HEK293 (cell line): Measurements from ENCODE around the gene SUPT4H1.

Experiments
- CTCF ChIA-PET: fragments of 350-600 bp; formaldehyde crosslinking; extraction: SDS; loops from one replicate; lab custom pipeline; 2021; ENCODE audit warnings: antibody characterized with exemption; lab: Yijun Ruan, JAX
- POLR2A ChIA-PET: fragments of 300-600 bp; formaldehyde crosslinking; extraction: SDS; loops from one replicate; lab custom pipeline; 2020; ENCODE audit warnings: antibody characterized with exemption, inconsistent platforms; lab: Yijun Ruan, JAX
- H3K27ac ChIP-seq: fragments of 200-500 bp; sonication (Bioruptor generic); 2 replicates; pipeline ENCODE4 v1.5.1; 2014; ENCODE audit warnings: low read depth, low read length, control low read depth, inconsistent platforms; ENCODE audit errors: extremely low read depth
- H3K36me3 ChIP-seq, 2 experiments: fragments of 200-500 bp in 1 of 2; sonication (Bioruptor generic) in 1 of 2; 1 replicate in 1 of 2; 2 replicates in 1 of 2; pipeline ENCODE4 v1.5.1; 2014 to 2017; ENCODE audit warnings: inconsistent platforms in 2 of 2, low read length in 2 of 2; ENCODE audit not compliant: control insufficient read depth in 2 of 2, insufficient read depth in 1 of 2
- H3K4me1 ChIP-seq: fragments of 200-500 bp; sonication (Bioruptor generic); 2 replicates; pipeline ENCODE4 v1.5.1; 2014; ENCODE audit warnings: mild to moderate bottlenecking, low read length, inconsistent platforms; ENCODE audit not compliant: control insufficient read depth, insufficient read depth
- H3K4me3 ChIP-seq: 2 replicates; pipeline ENCODE4 v1.5.1; 2011; ENCODE audit warnings: low read depth, mild to moderate bottlenecking, control low read depth, low read length, moderate library complexity
- H3K9me3 ChIP-seq: fragments of 200-500 bp; sonication (Bioruptor generic); 2 replicates; pipeline ENCODE4 v1.5.1; 2014; ENCODE audit warnings: low read depth, low read length, inconsistent platforms; ENCODE audit not compliant: control insufficient read depth, insufficient read depth
- INSM2 ChIP-seq: fragments of 450-650 bp; formaldehyde crosslinking; IDR thresholded peaks from 2 replicates; pipeline ENCODE4 v1.5.1; 2016; ENCODE audit warnings: missing biosample characterization, missing genetic modification characterization
- ZNF169 ChIP-seq: fragments of 450-650 bp; formaldehyde crosslinking; IDR thresholded peaks from 2 replicates; pipeline ENCODE4 v1.5.1; 2016; ENCODE audit warnings: missing biosample characterization, missing genetic modification characterization
- ZNF341 ChIP-seq: fragments of 450-650 bp; formaldehyde crosslinking; IDR thresholded peaks from 2 replicates; pipeline ENCODE4; 2016; ENCODE audit warnings: low read depth, missing biosample characterization, missing genetic modification characterization
- ZNF558 ChIP-seq: fragments of 450-650 bp; formaldehyde crosslinking; IDR thresholded peaks from 2 replicates; pipeline ENCODE4 v1.5.1; 2016; ENCODE audit warnings: missing biosample characterization, missing genetic modification characterization
- ZNF560 ChIP-seq: fragments of 450-650 bp; formaldehyde crosslinking; IDR thresholded peaks from 2 replicates; pipeline ENCODE4 v1.5.1; 2017; ENCODE audit warnings: missing biosample characterization, missing genetic modification characterization, borderline replicate concordance
- ZNF664 ChIP-seq: fragments of 450-650 bp; formaldehyde crosslinking; IDR thresholded peaks from 2 replicates; pipeline ENCODE4 v1.5.1; 2016; ENCODE audit warnings: missing biosample characterization, missing genetic modification characterization
- TF ChIP-seq, protein P1 (sequence below): fragments of 450-650 bp; formaldehyde crosslinking; IDR thresholded peaks from 2 replicates; pipeline ENCODE4 v1.5.1; 2016; ENCODE audit warnings: missing biosample characterization, missing genetic modification characterization
- TF ChIP-seq, protein P2 (sequence below): fragments of 450-650 bp; formaldehyde crosslinking; IDR thresholded peaks from 2 replicates; pipeline ENCODE4 v1.5.1; 2016; ENCODE audit warnings: missing biosample characterization, missing genetic modification characterization
- TF ChIP-seq, protein P3 (sequence below): fragments of 450-650 bp; formaldehyde crosslinking; IDR thresholded peaks from 2 replicates; pipeline ENCODE4 v1.5.1; 2016; ENCODE audit warnings: missing biosample characterization, missing genetic modification characterization

Gene SUPT4H1

DNA sequence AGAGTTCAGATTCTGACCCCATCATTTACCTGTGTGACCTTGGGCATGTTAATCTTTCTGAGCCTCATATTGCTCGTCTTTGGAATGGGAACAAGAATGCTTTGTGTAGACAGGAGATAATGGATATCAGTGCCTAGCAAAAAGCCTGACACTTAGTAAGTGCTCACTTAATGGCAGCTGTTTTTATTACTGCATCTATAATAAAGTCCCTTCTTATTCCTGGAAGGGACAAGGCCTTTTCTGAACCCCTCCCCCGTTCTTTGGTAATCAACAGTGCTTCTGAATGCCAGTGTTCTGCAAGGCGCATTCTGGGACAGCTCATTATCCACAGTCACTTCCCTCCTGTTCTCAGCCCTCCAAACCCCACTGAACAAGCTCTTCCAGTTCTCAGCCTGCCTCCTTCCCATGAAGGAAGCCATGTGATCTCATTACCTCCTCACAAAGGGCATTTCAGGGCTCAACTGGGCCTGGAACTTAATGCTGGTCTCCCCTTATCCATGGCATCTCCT lies 25.1 kb upstream of the SUPT4H1 start (continued):
- TF ChIP-seq, protein P1, sequence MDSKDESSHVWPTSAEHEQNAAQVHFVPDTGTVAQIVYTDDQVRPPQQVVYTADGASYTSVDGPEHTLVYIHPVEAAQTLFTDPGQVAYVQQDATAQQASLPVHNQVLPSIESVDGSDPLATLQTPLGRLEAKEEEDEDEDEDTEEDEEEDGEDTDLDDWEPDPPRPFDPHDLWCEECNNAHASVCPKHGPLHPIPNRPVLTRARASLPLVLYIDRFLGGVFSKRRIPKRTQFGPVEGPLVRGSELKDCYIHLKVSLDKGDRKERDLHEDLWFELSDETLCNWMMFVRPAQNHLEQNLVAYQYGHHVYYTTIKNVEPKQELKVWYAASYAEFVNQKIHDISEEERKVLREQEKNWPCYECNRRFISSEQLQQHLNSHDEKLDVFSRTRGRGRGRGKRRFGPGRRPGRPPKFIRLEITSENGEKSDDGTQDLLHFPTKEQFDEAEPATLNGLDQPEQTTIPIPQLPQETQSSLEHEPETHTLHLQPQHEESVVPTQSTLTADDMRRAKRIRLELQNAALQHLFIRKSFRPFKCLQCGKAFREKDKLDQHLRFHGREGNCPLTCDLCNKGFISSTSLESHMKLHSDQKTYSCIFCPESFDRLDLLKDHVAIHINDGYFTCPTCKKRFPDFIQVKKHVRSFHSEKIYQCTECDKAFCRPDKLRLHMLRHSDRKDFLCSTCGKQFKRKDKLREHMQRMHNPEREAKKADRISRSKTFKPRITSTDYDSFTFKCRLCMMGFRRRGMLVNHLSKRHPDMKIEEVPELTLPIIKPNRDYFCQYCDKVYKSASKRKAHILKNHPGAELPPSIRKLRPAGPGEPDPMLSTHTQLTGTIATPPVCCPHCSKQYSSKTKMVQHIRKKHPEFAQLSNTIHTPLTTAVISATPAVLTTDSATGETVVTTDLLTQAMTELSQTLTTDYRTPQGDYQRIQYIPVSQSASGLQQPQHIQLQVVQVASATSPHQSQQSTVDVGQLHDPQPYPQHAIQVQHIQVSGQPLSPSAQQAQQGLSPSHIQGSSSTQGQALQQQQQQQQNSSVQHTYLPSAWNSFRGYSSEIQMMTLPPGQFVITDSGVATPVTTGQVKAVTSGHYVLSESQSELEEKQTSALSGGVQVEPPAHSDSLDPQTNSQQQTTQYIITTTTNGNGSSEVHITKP (tag by site-specific recombination) = 0 out of 2 replicates have a peak, but pooled peaks have one; percentile 14
- TF ChIP-seq ZNF341 (tag by site-specific recombination) (peak; percentile 73), ZNF664 (tag by site-specific recombination) (peak; percentile 94), ZNF560 (tag by site-specific recombination) (no peak), ZNF558 (tag by site-specific recombination) (no peak), ZNF169 (tag by site-specific recombination) (no peak)
- TF ChIP-seq, protein P2, sequence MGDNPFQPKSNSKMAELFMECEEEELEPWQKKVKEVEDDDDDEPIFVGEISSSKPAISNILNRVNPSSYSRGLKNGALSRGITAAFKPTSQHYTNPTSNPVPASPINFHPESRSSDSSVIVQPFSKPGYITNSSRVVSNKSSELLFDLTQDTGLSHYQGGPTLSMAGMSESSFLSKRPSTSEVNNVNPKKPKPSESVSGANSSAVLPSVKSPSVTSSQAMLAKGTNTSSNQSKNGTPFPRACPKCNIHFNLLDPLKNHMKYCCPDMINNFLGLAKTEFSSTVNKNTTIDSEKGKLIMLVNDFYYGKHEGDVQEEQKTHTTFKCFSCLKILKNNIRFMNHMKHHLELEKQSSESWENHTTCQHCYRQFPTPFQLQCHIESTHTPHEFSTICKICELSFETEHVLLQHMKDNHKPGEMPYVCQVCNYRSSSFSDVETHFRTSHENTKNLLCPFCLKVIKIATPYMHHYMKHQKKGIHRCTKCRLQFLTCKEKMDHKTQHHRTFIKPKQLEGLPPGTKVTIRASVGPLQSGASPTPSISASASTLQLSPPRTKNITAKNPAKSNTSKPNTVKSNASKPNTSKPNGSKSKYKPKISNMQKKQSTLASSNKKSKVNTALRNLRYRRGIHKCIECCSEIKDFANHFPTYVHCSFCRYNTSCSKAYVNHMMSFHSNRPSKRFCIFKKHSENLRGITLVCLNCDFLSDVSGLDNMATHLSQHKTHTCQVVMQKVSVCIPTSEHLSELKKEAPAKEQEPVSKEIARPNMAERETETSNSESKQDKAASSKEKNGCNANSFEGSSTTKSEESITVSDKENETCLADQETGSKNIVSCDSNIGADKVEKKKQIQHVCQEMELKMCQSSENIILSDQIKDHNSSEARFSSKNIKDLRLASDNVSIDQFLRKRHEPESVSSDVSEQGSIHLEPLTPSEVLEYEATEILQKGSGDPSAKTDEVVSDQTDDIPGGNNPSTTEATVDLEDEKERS (tag by site-specific recombination) = no peak

DNA sequence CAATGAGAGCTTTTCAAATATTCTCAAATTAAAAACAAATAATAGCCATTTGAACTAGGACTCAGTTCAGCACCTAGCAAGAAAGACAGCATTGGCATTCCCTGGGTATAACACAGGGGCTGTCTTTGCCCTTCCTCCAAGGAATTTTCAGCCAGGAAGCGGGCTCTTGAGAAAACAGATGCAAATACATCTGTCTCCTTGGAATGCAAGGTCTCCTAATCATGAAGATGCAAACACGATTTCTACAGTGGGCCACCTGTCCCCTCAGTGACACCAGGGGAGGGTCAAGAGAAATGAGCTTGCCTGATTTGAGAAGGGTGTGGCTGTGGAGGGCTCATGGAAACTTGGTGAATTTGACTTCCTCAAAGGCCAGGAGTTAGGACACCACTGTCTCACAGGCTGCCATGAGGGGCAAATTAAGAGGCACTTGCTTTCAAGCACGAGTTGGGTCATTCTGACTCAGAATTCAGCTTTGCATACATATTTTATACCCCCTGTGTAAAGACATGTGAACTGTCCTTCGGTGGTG lies 24.5 kb upstream of the SUPT4H1 start:
- H3K4me1 ChIP-seq = peaks cover 4% of the 10 kb centered on the region; the same call in 1 of the 2 replicates
- no peak overlapping the region for H3K27ac ChIP-seq
- no peak for TF ChIP-seq INSM2
- TF ChIP-seq, protein P3, sequence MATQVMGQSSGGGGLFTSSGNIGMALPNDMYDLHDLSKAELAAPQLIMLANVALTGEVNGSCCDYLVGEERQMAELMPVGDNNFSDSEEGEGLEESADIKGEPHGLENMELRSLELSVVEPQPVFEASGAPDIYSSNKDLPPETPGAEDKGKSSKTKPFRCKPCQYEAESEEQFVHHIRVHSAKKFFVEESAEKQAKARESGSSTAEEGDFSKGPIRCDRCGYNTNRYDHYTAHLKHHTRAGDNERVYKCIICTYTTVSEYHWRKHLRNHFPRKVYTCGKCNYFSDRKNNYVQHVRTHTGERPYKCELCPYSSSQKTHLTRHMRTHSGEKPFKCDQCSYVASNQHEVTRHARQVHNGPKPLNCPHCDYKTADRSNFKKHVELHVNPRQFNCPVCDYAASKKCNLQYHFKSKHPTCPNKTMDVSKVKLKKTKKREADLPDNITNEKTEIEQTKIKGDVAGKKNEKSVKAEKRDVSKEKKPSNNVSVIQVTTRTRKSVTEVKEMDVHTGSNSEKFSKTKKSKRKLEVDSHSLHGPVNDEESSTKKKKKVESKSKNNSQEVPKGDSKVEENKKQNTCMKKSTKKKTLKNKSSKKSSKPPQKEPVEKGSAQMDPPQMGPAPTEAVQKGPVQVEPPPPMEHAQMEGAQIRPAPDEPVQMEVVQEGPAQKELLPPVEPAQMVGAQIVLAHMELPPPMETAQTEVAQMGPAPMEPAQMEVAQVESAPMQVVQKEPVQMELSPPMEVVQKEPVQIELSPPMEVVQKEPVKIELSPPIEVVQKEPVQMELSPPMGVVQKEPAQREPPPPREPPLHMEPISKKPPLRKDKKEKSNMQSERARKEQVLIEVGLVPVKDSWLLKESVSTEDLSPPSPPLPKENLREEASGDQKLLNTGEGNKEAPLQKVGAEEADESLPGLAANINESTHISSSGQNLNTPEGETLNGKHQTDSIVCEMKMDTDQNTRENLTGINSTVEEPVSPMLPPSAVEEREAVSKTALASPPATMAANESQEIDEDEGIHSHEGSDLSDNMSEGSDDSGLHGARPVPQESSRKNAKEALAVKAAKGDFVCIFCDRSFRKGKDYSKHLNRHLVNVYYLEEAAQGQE (tag by site-specific recombination) = peak; percentile 59
- H3K9me3 ChIP-seq = no peaks in the 10 kb centered on the region
- ChIA-PET POLR2A (interaction anchor here (1.5 kb wide), 1 partner anchor 24 kb away, joined by 6 read pairs; the partner anchor contains the start of gene SUPT4H1), CTCF (interaction anchor here (0.5 to 1.0 kb wide), 3 partner anchors 41 to 168 kb away, joined by 3 to 4 read pairs (median 3); partner anchors contain the start of gene RNF43)
- no peaks in the 10 kb centered on the region for H3K36me3 ChIP-seq
- no peak overlapping the region for H3K4me3 ChIP-seq
